ENCODE measurements around the gene MAP3K5. TPM values are rescaled to one million over a fixed set of nuclear protein-coding genes. Genes with fewer than 3 reads are reported as not detected.

Gene MAP3K5
- total and polyA plus RNA-seq, 9 of the 15 experiments (the other 6 are each of a cell fraction or from before 2014, with no cell fraction given), result 2.2 to 13.0 (median 9.9) TPM

- TF ChIP-seq ZBTB40 (IDR thresholded peaks at IDR 0.05), result 0 out of 2 replicates have a peak, but pooled peaks have one; percentile 55
- no peak for TF ChIP-seq ZBTB40 (CRISPR knock-in tag; IDR thresholded peaks at IDR 0.05)
- TF ChIP-seq POLR2B (IDR thresholded peaks at IDR 0.05; ENCODE audit: low read depth, partially characterized antibody), result no peak
- TF ChIP-seq E2F6 (IDR thresholded peaks at IDR 0.05; ENCODE audit: borderline replicate concordance in 1 of 2, extremely low read depth in 1 of 2, insufficient read depth in 1 of 2, insufficient read length in 1 of 2, low read depth in 1 of 2, low read length in 1 of 2, poor library complexity in 1 of 2, severe bottlenecking in 1 of 2), result peak in 1 of 2 experiments; percentile 54
- peak; percentile 63; the same call in 1 of the 2 replicates for TF ChIP-seq E2F5 (CRISPR knock-in tag; IDR thresholded peaks at IDR 0.05)
- no peak; the same call in 1 of the 2 replicates for TF ChIP-seq STAG1 (CRISPR knock-in tag; IDR thresholded peaks at IDR 0.05; ENCODE audit: borderline replicate concordance)
- no peak for TF ChIP-seq TSHZ1 (CRISPR knock-in tag; IDR thresholded peaks at IDR 0.05)
Observed at GRCh38 chr6:136550330-136551071, 241.8 kb downstream of the MAP3K5 start, which contains the start of gene MAP7 (continued).
